ENCODE results near the gene DPYD.

The DPYD gene

GRCh38 chr1:97674517-97674916 is 246.3 kb downstream of the DPYD start:
- no peak for TF ChIP-seq SPI1 (IDR thresholded peaks at IDR 0.05; ENCODE audit: low read depth, low read length)
- TF ChIP-seq PAX5 (IDR thresholded peaks at IDR 0.05; ENCODE audit: insufficient read depth, low read length, severe bottlenecking) = no peak
- DNase-seq (ENCODE audit: insufficient read length, low spot score) = no peak
- no peak for FAIRE-seq

- FAIRE-seq (no peak), DNase-seq (ENCODE audit: insufficient read length, low spot score) (no peak)
- TF ChIP-seq TAF1 (IDR thresholded peaks at IDR 0.05; ENCODE audit: low read depth, low read length) = no peak
- TF ChIP-seq PAX5 (IDR thresholded peaks at IDR 0.05; ENCODE audit: insufficient read depth, low read length, severe bottlenecking) = no peak
- no peak for TF ChIP-seq POU2F2 (IDR thresholded peaks at IDR 0.05; ENCODE audit: low read depth, low read length)
- TF ChIP-seq SPI1 (IDR thresholded peaks at IDR 0.05; ENCODE audit: low read depth, low read length) = no peak
- TF ChIP-seq POLR2AphosphoS5 (IDR thresholded peaks at IDR 0.05; ENCODE audit: low read depth, low read length) = no peak
- no peak for TF ChIP-seq POLR2A (IDR thresholded peaks at IDR 0.05; ENCODE audit: low read depth, low read length)
These were observed 251.9 kb downstream of the DPYD start for GRCh38 chr1:97668945-97669344.

- DNase-seq (ENCODE audit: insufficient read length, low spot score) (no peak), FAIRE-seq (no peak)
- no peak for TF ChIP-seq SPI1 (IDR thresholded peaks at IDR 0.05; ENCODE audit: low read depth, low read length)
- no peak for TF ChIP-seq POU2F2 (IDR thresholded peaks at IDR 0.05; ENCODE audit: low read depth, low read length)
- TF ChIP-seq PAX5 (IDR thresholded peaks at IDR 0.05; ENCODE audit: insufficient read depth, low read length, severe bottlenecking) = no peak
- no peak for TF ChIP-seq TAF1 (IDR thresholded peaks at IDR 0.05; ENCODE audit: low read depth, low read length)
- TF ChIP-seq POLR2AphosphoS5 (IDR thresholded peaks at IDR 0.05; ENCODE audit: low read depth, low read length) = no peak
- TF ChIP-seq POLR2A (IDR thresholded peaks at IDR 0.05; ENCODE audit: low read depth, low read length) = no peak
These were observed 260.3 kb downstream of the DPYD start for GRCh38 chr1:97660431-97661105.

GRCh38 chr1:97654876-97655585 is 265.8 kb downstream of the DPYD start:
- DNase-seq (ENCODE audit: insufficient read length, low spot score) (no peak), FAIRE-seq (no peak)
- TF ChIP-seq POU2F2 (IDR thresholded peaks at IDR 0.05; ENCODE audit: low read depth, low read length) (no peak), SPI1 (IDR thresholded peaks at IDR 0.05; ENCODE audit: low read depth, low read length) (no peak)

GRCh38 chr1:97651250-97651649 is 269.6 kb downstream of the DPYD start:
- TF ChIP-seq POLR2AphosphoS5 (IDR thresholded peaks at IDR 0.05; ENCODE audit: low read depth, low read length) (no peak), PAX5 (IDR thresholded peaks at IDR 0.05; ENCODE audit: insufficient read depth, low read length, severe bottlenecking) (no peak), POLR2A (IDR thresholded peaks at IDR 0.05; ENCODE audit: low read depth, low read length) (no peak), POU2F2 (IDR thresholded peaks at IDR 0.05; ENCODE audit: low read depth, low read length) (no peak), TAF1 (IDR thresholded peaks at IDR 0.05; ENCODE audit: low read depth, low read length) (no peak), SPI1 (IDR thresholded peaks at IDR 0.05; ENCODE audit: low read depth, low read length) (no peak)
- DNase-seq (ENCODE audit: insufficient read length, low spot score) (no peak), FAIRE-seq (no peak)

GRCh38 chr1:97649591-97649990 is 271.2 kb downstream of the DPYD start:
- FAIRE-seq = no peak
- TF ChIP-seq SPI1 (IDR thresholded peaks at IDR 0.05; ENCODE audit: low read depth, low read length) (no peak), POLR2AphosphoS5 (IDR thresholded peaks at IDR 0.05; ENCODE audit: low read depth, low read length) (no peak), PAX5 (IDR thresholded peaks at IDR 0.05; ENCODE audit: insufficient read depth, low read length, severe bottlenecking) (no peak), TAF1 (IDR thresholded peaks at IDR 0.05; ENCODE audit: low read depth, low read length) (no peak), POU2F2 (IDR thresholded peaks at IDR 0.05; ENCODE audit: low read depth, low read length) (no peak), POLR2A (IDR thresholded peaks at IDR 0.05; ENCODE audit: low read depth, low read length) (no peak)
- no peak for DNase-seq (ENCODE audit: insufficient read length, low spot score)

- DNase-seq (ENCODE audit: insufficient read length, low spot score) (no peak), FAIRE-seq (no peak)
- TF ChIP-seq TAF1 (IDR thresholded peaks at IDR 0.05; ENCODE audit: low read depth, low read length) (no peak), POLR2AphosphoS5 (IDR thresholded peaks at IDR 0.05; ENCODE audit: low read depth, low read length) (no peak), POU2F2 (IDR thresholded peaks at IDR 0.05; ENCODE audit: low read depth, low read length) (no peak), POLR2A (IDR thresholded peaks at IDR 0.05; ENCODE audit: low read depth, low read length) (no peak), PAX5 (IDR thresholded peaks at IDR 0.05; ENCODE audit: insufficient read depth, low read length, severe bottlenecking) (no peak), SPI1 (IDR thresholded peaks at IDR 0.05; ENCODE audit: low read depth, low read length) (no peak)
These were observed 273.1 kb downstream of the DPYD start for GRCh38 chr1:97647776-97648175.

GRCh38 chr1:97646071-97646470 is 274.8 kb downstream of the DPYD start:
- no peak for FAIRE-seq
- no peak for DNase-seq (ENCODE audit: insufficient read length, low spot score)
- no peak for TF ChIP-seq POLR2AphosphoS5 (IDR thresholded peaks at IDR 0.05; ENCODE audit: low read depth, low read length)
- no peak for TF ChIP-seq POU2F2 (IDR thresholded peaks at IDR 0.05; ENCODE audit: low read depth, low read length)
- TF ChIP-seq PAX5 (IDR thresholded peaks at IDR 0.05; ENCODE audit: insufficient read depth, low read length, severe bottlenecking) = no peak
- TF ChIP-seq SPI1 (IDR thresholded peaks at IDR 0.05; ENCODE audit: low read depth, low read length) = no peak
- no peak for TF ChIP-seq POLR2A (IDR thresholded peaks at IDR 0.05; ENCODE audit: low read depth, low read length)
- TF ChIP-seq TAF1 (IDR thresholded peaks at IDR 0.05; ENCODE audit: low read depth, low read length) = no peak

GRCh38 chr1:97640677-97641076 is 280.2 kb downstream of the DPYD start:
- DNase-seq (ENCODE audit: insufficient read length, low spot score) = no peak

GRCh38 chr1:97636941-97637340 is 283.9 kb downstream of the DPYD start:
- FAIRE-seq = no peak
- TF ChIP-seq TAF1 (IDR thresholded peaks at IDR 0.05; ENCODE audit: low read depth, low read length) (no peak), POLR2AphosphoS5 (IDR thresholded peaks at IDR 0.05; ENCODE audit: low read depth, low read length) (no peak), POU2F2 (IDR thresholded peaks at IDR 0.05; ENCODE audit: low read depth, low read length) (no peak)
- no peak for DNase-seq (ENCODE audit: insufficient read length, low spot score)

More at GRCh38 chr1:97640677-97641076, 280.2 kb downstream of the DPYD start:
- no peak for FAIRE-seq
- TF ChIP-seq PAX5 (IDR thresholded peaks at IDR 0.05; ENCODE audit: insufficient read depth, low read length, severe bottlenecking) = no peak
